Raji (cell line): ENCODE results near the gene PRRT2.
A peak's percentile ranks its signal among the peaks of the same experiment; 100 is the strongest.

Source experiments
- POLR2A ChIP-seq: IDR thresholded peaks from 2 replicates; pipeline ENCODE4 v1.6.1; 2011; ENCODE audit warnings: low read depth, low read length, control low read depth; ENCODE audit not compliant: insufficient read depth

PRRT2 gene

GRCh38 chr16:29835926-29836325 is 23.9 kb downstream of the PRRT2 start:
- no peak for TF ChIP-seq POLR2A

- no peak for TF ChIP-seq POLR2A
Measured at GRCh38 chr16:29836623-29837022, 24.6 kb downstream of the PRRT2 start.

GRCh38 chr16:29837841-29838240 is 25.8 kb downstream of the PRRT2 start:
- TF ChIP-seq POLR2A: no peak

- no peak for TF ChIP-seq POLR2A
Measured at GRCh38 chr16:29839822-29840221, 27.8 kb downstream of the PRRT2 start.

- no peak for TF ChIP-seq POLR2A
Measured at GRCh38 chr16:29840240-29840639, 28.2 kb downstream of the PRRT2 start.

- no peak for TF ChIP-seq POLR2A
Measured at GRCh38 chr16:29841631-29842030, 29.6 kb downstream of the PRRT2 start.

GRCh38 chr16:29842732-29843346 is 30.8 kb downstream of the PRRT2 start:
- TF ChIP-seq POLR2A: no peak

GRCh38 chr16:29843931-29844330 is 31.9 kb downstream of the PRRT2 start:
- TF ChIP-seq POLR2A: no peak

GRCh38 chr16:29844575-29845331 is 32.8 kb downstream of the PRRT2 start:
- no peak for TF ChIP-seq POLR2A

GRCh38 chr16:29845656-29846055 is 33.7 kb downstream of the PRRT2 start:
- no peak for TF ChIP-seq POLR2A

GRCh38 chr16:29848420-29849297 is 36.7 kb downstream of the PRRT2 start:
- 0 out of 2 replicates have a peak, but pooled peaks have one; percentile 19 for TF ChIP-seq POLR2A

- TF ChIP-seq POLR2A: no peak
Measured at GRCh38 chr16:29849505-29849904, 37.5 kb downstream of the PRRT2 start.

GRCh38 chr16:29850998-29851397 is 39.0 kb downstream of the PRRT2 start:
- TF ChIP-seq POLR2A: no peak

GRCh38 chr16:29852654-29853053 is 40.7 kb downstream of the PRRT2 start:
- TF ChIP-seq POLR2A: no peak

GRCh38 chr16:29854520-29855100 is 42.6 kb downstream of the PRRT2 start:
- no peak for TF ChIP-seq POLR2A
